GM21723 (cell line): ENCODE data around the gene ABCG2.

Experiments used
- ATAC-seq: cut with Tn5 transposase; IDR thresholded peaks from one replicate; pipeline ENCODE4 v1.9.1; 2021; ENCODE audit warnings: mild to moderate bottlenecking, moderate library complexity; ENCODE audit not compliant: unreplicated experiment

The ABCG2 gene

GRCh38 chr4:88158489-88159228 lies at the start of gene ABCG2:
Gene ABCG2, minus strand, starts transcription at chr4:88158639. Its CDS starts 18,644 bp downstream, at chr4:88139995.
- peak; percentile 75 for ATAC-seq

- no peak for ATAC-seq
Observed at GRCh38 chr4:88208156-88208555, 49.7 kb upstream of the ABCG2 start.

GRCh38 chr4:88207171-88207570 lies 48.7 kb upstream of the ABCG2 start:
- ATAC-seq, result no peak

DNA sequence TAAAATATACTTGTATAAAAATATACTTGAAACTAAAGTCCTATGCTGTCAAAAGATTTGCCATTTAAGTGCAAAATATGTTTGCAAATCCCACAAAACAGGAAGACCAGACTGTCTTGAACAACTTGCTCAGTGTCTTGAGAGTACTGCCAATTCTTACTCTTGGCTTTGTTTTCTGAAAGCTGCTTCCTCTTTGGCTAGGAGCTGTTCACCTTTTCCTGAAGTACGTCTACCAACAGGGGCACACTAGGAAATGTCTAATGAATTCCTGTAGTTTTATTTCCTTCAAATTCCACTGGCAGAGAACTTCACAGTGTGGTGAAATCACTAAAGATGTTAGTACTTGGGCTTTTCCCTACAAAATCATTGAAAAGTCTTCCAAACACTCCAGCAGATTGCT lies 46.4 kb upstream of the ABCG2 start:
- no peak for ATAC-seq

DNA sequence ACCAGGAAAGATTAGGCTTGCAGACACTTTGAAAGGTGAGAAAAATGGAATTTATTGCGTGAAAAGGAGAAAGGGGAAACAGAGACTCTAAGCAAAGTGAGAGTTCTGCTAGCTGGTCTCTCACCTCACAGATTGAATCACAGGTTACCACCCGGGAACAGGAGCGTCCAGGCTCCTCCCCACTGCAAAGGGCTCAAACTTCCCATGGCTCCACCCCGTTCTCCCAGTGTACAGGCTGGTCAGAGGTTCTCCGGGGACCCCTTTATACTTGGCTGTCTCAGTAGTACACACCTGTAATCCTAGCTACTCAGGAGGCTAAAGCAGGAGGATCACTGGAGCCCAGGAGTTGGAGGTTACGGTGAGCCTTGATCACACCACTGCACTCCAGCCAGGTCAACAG lies 44.0 kb upstream of the ABCG2 start:
- ATAC-seq, result no peak

GRCh38 chr4:88200186-88200585 lies 41.7 kb upstream of the ABCG2 start:
- ATAC-seq, result no peak

DNA sequence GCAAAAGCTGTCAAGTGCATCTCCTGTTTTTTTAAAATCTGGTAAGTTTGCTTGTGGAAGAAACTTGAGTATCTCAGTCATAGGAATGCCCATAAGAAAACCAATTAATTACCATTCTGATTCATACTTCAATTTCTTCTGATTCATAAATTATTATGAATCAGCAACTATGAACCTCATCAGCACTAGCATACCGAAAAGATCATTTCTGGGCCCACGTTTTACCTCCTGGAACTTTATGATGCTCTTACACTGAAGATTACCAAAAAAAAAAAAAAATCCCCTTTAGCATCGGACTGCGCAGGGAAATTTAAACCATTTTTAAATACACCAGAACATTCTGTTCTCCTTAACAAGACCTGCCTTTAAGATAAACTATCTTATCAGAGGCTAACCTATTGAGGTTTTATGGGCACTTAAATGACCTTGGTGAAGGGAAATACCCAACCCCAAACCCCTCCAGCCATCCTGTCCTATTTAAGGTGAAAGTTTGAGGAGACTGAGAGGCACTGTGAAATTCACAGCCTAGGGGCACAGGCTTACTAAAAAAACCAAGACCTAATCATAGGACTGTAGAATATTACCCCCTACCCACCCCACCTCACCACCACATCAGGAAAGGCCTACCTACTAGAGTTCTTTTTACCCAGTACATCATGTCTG lies 38.2 kb upstream of the ABCG2 start:
- no peak for ATAC-seq

GRCh38 chr4:88196013-88196365 lies 37.5 kb upstream of the ABCG2 start:
- no peak for ATAC-seq

DNA sequence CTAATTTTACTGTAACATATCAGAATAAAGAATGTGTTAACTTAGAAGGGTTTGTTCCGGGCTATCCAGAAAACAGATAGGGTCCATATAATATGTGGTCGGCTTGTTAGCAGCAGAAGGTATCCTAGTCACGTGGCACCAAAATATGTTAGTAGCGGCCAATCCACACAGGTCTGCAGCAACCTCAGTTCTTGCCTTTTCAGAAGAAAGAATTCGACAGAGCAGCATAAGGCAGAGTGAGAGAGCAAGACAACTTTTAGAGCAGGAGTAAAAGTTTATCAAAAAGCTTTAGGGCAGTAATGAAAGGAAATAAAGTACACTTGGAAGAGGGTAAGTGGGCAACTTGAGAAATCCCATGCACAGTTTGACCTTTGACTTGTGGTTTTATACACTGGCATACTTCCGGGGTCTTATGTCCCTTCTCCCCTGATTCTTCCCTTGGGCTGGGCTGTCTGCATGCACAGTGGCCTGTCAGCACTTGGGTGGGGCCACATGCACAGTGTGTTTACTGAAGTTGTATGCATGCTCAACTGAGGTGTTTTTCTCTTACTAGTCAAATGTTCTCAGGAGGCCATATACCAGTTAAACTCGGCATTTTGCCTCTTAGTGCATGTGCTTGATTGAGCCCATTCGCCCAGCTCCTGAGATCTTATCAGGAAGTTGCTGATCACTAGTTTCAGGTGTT lies 37.0 kb upstream of the ABCG2 start:
- ATAC-seq, result no peak

GRCh38 chr4:88191404-88191803 lies 33.0 kb upstream of the ABCG2 start:
- no peak for ATAC-seq

DNA sequence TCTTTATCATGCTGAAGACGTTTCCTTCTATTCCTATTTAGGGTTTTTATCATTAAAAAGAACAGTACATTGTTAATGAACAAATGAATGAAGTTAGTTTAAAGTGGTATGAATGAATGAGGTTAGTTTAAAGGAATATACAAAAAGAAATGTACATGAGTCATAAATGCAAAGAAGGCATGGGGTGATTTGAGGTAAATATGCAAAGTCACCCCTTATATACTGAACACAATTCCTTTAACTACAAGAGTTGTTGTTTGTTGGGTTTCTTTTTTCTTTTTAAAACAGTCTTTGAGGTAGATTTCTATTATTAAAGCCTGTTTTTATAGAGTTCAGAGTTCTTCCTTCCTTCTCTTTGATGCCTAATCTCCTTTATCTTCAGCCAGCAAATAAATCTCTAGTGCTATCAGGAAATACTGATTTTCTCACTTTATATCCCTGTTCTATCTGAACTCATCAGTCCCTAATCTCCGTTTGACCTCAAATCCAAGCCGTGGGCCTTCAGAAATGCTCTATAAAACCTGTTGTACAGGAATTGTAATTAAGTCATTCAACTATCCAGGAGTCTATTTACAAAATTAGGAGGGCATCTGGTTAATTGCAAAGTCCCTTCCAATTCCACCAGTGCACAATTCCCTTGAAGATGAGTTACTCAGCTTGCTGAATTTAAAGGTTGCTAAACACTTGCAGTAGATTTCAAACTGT lies 31.6 kb upstream of the ABCG2 start:
- ATAC-seq, result no peak

- ATAC-seq, result no peak
Observed at GRCh38 chr4:88189418-88189738, 30.9 kb upstream of the ABCG2 start.

DNA sequence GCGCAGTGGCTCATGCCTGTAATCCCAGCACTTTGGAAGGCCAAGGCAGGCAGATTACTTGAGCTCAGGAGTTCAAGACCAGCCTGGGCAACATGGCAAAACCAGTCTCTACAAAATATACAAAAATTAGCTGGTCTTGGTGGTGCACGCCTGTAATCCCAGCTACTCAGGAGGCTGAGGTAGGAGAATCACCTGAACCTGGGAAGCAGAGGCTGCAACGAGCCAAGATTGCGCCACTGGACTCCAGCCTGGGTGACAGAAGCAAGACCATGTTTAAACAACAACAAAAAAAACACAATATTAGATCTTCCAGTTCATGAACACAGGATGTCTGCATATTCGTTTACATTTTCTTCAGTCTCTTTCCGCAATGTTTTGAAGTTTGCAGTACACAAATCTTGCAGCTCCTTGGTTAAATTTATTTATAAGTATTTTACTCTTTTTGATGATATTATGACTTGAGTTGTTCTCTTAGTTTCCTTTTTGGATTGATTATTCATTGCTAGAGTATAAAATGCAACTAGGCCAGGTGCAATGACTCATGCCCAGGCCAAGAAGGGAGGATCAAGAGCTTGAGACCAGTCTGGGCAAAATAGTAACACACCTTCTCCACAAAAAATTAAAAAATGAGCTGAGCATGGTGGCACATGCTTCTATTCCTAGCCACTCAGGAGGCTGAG lies 30.4 kb upstream of the ABCG2 start:
- ATAC-seq, result no peak

DNA sequence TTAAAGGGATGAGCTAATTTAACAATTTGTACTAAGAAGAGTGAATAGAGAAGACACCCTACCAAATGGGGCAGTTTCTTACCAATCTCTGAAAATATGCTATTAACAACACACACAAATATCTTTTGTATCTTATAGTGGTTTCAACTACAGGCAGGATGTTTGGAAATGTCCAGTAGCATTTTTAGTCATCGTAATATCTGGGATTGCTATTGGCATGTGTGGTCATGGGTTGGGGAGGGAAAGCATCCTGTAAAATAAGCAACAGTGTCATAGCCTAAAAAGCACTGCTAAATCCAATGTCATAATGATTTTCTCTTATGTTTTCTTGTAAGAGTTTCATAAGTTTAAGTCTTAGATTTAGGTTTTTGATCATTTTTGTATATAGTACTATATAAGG lies 29.3 kb upstream of the ABCG2 start:
- no peak for ATAC-seq

DNA sequence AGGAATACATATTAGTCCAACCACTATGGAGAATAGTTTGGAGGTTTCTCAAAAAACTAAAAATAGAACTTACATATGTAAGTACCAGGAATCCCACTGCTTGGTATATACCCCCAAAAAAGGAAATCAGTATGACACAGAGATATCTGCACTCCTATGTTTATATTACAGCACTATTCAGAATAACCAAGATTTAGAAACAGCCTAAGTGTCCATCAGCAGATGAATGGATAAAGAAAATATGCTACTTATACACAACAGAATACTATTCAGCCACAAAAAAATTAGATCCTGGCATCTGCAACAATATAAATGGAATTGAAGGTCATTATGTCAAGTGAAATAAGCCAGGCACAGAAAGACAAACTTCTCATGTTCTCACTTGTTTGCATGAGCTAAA lies 27.5 kb upstream of the ABCG2 start:
- no peak for ATAC-seq

DNA sequence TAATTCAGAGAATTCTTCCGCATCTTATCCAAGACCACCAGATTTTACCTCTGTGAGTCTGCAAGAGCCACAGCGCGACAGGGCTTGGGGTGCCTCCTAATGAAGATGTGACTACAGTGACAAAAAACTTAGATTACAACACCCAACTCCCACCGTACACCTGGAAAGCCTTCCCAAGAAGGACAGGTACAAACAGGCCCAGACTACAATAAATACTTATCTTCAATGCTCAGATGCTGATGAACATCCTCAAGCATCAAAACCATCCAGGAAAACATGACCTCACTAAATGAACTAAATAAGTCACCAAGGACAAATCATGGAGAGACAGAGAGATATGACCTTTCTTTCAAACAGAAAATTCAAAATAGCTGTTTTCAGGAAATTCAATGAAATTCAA lies 20.8 kb upstream of the ABCG2 start:
- no peak for ATAC-seq

DNA sequence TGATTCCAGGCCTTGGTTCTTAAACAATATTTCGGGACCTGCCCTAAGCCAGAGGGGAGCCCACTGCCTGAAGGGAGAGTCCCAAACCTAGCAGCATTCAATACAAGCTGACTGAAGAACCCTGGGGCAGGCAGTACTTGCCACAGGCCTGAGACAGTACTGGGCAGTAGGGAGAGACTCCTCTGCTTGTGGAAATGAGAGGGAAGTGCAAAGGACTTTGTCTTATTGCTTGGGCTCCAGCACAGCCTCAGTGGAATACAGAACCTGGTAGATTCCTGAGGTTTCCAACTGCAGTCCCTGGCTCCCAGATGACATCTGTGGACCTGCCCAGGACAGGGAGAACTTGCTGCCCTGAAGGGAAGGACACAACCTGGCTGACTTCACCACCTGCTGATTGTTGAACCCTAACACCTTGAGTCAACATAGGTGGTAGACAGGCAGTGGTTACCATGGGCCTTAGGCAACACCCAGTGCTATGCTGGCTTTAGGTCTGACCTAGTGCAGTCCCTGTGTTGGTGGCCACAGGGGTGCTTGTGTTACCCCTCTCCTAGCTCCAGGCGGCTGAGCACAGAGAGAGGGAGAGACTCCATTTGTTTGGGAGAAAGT lies 20.3 kb upstream of the ABCG2 start:
- no peak for ATAC-seq

- ATAC-seq, result no peak
Observed at GRCh38 chr4:88177983-88178625, 19.7 kb upstream of the ABCG2 start.

DNA sequence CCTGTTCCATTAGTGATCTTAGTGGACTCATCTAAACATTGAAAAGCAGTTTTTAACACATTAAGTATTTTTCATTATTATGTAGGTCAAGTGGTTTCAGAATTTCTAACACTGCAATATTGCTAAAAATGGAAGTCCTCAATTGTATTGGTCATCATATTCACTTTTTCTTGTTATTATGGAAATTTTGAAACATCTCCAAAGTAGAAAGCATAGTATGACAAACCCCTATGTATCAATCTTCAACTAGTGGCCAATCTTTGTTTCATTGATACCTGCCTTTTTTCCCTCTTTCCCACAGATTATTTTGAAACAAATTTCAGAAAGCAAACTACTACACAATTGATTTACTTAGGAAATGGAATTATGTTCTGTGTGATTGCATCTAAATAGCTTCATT lies 14.5 kb upstream of the ABCG2 start:
- no peak for ATAC-seq

- ATAC-seq, result no peak
Observed at GRCh38 chr4:88171206-88171605, 12.8 kb upstream of the ABCG2 start.
